Activated naive CD4-positive, alpha-beta T cell (primary cell): ENCODE data around the gene TWF2.
A peak's percentile ranks its signal among the peaks of the same experiment; 100 is the strongest.

ENCODE experiments used
- DNase-seq, 4 experiments: peaks; one replicate each; lab custom pipeline; 2025; lab: John Stamatoyannopoulos, UW

TWF2 gene

GRCh38 chr3:52257911-52258310 is 19.0 kb upstream of the TWF2 start:
- no peak for DNase-seq

GRCh38 chr3:52256622-52257021 is 17.7 kb upstream of the TWF2 start:
- DNase-seq = no peak

- no peak for DNase-seq
These were observed 17.2 kb upstream of the TWF2 start for GRCh38 chr3:52256159-52256558.

- DNase-seq = no peak
These were observed 15.7 kb upstream of the TWF2 start for GRCh38 chr3:52254608-52255007.

- peak in 2 of 4 experiments; percentile 55 to 76 for DNase-seq
These were observed 14.7 kb upstream of the TWF2 start for GRCh38 chr3:52253314-52254304.

GRCh38 chr3:52250122-52250521 is 11.2 kb upstream of the TWF2 start:
- DNase-seq = no peak

GRCh38 chr3:52249683-52250082 is 10.7 kb upstream of the TWF2 start:
- no peak for DNase-seq

- DNase-seq = peak in 2 of 4 experiments; percentile 20 to 39
These were observed 10.0 kb upstream of the TWF2 start for GRCh38 chr3:52248816-52249547.

GRCh38 chr3:52248165-52248541 is 9.2 kb upstream of the TWF2 start:
- no peak for DNase-seq

GRCh38 chr3:52247409-52248164 is 8.6 kb upstream of the TWF2 start:
- no peak for DNase-seq

GRCh38 chr3:52246728-52247408 is 7.9 kb upstream of the TWF2 start:
- no peak for DNase-seq

- DNase-seq = no peak
These were observed 7.3 kb upstream of the TWF2 start for GRCh38 chr3:52246264-52246620.

- peak in 2 of 4 experiments; percentile 27 to 59 for DNase-seq
These were observed 6.6 kb upstream of the TWF2 start, which contains the start of gene PPM1M for GRCh38 chr3:52245322-52246263. TSS of gene PPM1M (plus strand) at chr3:52245759. CDS start at chr3:52245825, 66 bp downstream.

- no peak for DNase-seq
These were observed 5.1 kb upstream of the TWF2 start for GRCh38 chr3:52243791-52244628.

- DNase-seq = no peak
These were observed 3.1 kb upstream of the TWF2 start for GRCh38 chr3:52242039-52242438.

GRCh38 chr3:52240886-52241370 is 2.0 kb upstream of the TWF2 start:
- DNase-seq = no peak

GRCh38 chr3:52240059-52240885 is 1.3 kb upstream of the TWF2 start:
- no peak for DNase-seq

- no peak for DNase-seq
These were observed 681 bp downstream of the TWF2 start for GRCh38 chr3:52238193-52238760.
